ENCODE data around the gene PGM1.

GRCh38 chr1:63593303-63593885, at the start of gene PGM1:
- TF ChIP-seq POLR2A (IDR thresholded peaks at IDR 0.05; ENCODE audit: low read depth, low read length) (peak; percentile 60; the same call in 1 of the 2 replicates), USF2 (IDR thresholded peaks at IDR 0.05; ENCODE audit: low read depth, low read length) (no peak), SMC3 (IDR thresholded peaks at IDR 0.05; ENCODE audit: low read depth, low read length) (no peak), FOS (IDR thresholded peaks at IDR 0.05; ENCODE audit: low read depth, low read length) (no peak), CTCF (conservative IDR thresholded peaks at IDR 0.05; ENCODE audit: low read depth, low read length) (no peak), RFX5 (IDR thresholded peaks at IDR 0.05; ENCODE audit: low read depth, low read length) (no peak)

All from IMR-90 (cell line).